ENCODE data around the gene ACRBP. TPM values are rescaled to one million over a fixed set of nuclear protein-coding genes. Genes with fewer than 3 reads are reported as not detected.
A peak's percentile ranks its signal among the peaks of the same experiment; 100 is the strongest.

The ACRBP gene
- total and polyA plus RNA-seq, 3 experiments from 2014 or later = 1.8 to 2.0 TPM; not detected in 1

GRCh38 chr12:6626654-6627283 lies 20.5 kb downstream of the ACRBP start:
- CTCF ChIA-PET = interaction anchor here (0.8 to 1.8 kb wide), 3 partner anchors 14 to 126 kb away, joined by 3 to 9 read pairs (median 3); partner anchors contain the start of gene MLF2
- H3K27me3 ChIP-seq (ENCODE audit: insufficient read depth, low read length, poor library complexity, severe bottlenecking) = no peaks in the 10 kb centered on the region
- Mint-ChIP-seq H3K27me3 (no peaks in the 10 kb centered on the region), H3K4me1 (peaks cover 32 to 52% (median 43%) of the 10 kb centered on the region in 3 donors), H3K36me3 (peaks cover 0 to 28% (median 0%) of the 10 kb centered on the region in 3 donors), H3K4me3 (peak overlapping the region; percentile 46 to 91 (median 85)), H3K9me3 (no peaks in the 10 kb centered on the region), H3K27ac (peak overlapping the region; percentile 55 to 96 (median 86))
- DNase-seq = peak in 1 of 5 donors; percentile 45
- H3K4me3 ChIP-seq (ENCODE audit: low read length) = peak overlapping the region; percentile 71
- H3K4me1 ChIP-seq (ENCODE audit: insufficient read depth, low read length) = peaks cover 35% of the 10 kb centered on the region
- peak overlapping the region; percentile 31 for H3K27ac ChIP-seq (ENCODE audit: low read depth, low read length)
- POLR2A ChIA-PET = interaction anchor here (1.4 kb wide), 1 partner anchor 9 kb away, joined by 3 read pairs; the partner anchor contains the start of gene LPAR5
- H3K36me3 ChIP-seq (ENCODE audit: insufficient read depth, low read length) = no peaks in the 10 kb centered on the region
- no peaks in the 10 kb centered on the region for H3K9me3 ChIP-seq (ENCODE audit: low read length)

- peaks cover 6 to 38% (median 18%) of the 10 kb centered on the region in 3 donors for H3K4me1 Mint-ChIP-seq
- H3K27me3 Mint-ChIP-seq = no peaks in the 10 kb centered on the region
- peaks cover 0 to 42% (median 9%) of the 10 kb centered on the region in 3 donors for H3K36me3 Mint-ChIP-seq
- Histone ChIP-seq H3K36me3 (ENCODE audit: insufficient read depth, low read length) (peaks cover 6% of the 10 kb centered on the region), H3K4me1 (ENCODE audit: insufficient read depth, low read length) (no peaks in the 10 kb centered on the region), H3K9me3 (ENCODE audit: low read length) (no peaks in the 10 kb centered on the region), H3K4me3 (ENCODE audit: low read length) (no peak overlapping the region), H3K27ac (ENCODE audit: low read depth, low read length) (no peak overlapping the region), H3K27me3 (ENCODE audit: insufficient read depth, low read length, poor library complexity, severe bottlenecking) (no peaks in the 10 kb centered on the region)
- DNase-seq = no peak
- H3K9me3 Mint-ChIP-seq = no peaks in the 10 kb centered on the region
- peak overlapping the region in 5 of 8 donors; percentile 46 to 85 (median 78) for H3K27ac Mint-ChIP-seq
- ChIA-PET POLR2A (interaction anchor here (1.1 to 1.8 kb wide), 3 partner anchors 13 to 68 kb away, joined by 3 to 11 read pairs (median 9); partner anchors contain the start of genes LPAR5 and ZNF384), CTCF (interaction anchor here (0.8 to 2.9 kb wide), 8 partner anchors 10 to 323 kb away, joined by 3 to 12 read pairs (median 6); partner anchors contain the start of genes C12orf57, MLF2, RNU7-1 and ZNF384)
- H3K4me3 Mint-ChIP-seq = peak overlapping the region in 4 of 7 donors; percentile 27 to 71 (median 42)
Observed at GRCh38 chr12:6620885-6621274, 26.4 kb downstream of the ACRBP start.

GRCh38 chr12:6620137-6620884 lies 26.9 kb downstream of the ACRBP start:
- H3K27ac Mint-ChIP-seq = peak overlapping the region in 4 of 8 donors; percentile 46 to 85 (median 77)
- DNase-seq = peak in 2 of 5 donors; percentile 50 to 62

GRCh38 chr12:6618483-6619225 lies 28.6 kb downstream of the ACRBP start:
- no peaks in the 10 kb centered on the region for H3K9me3 Mint-ChIP-seq
- peaks cover 13 to 40% (median 26%) of the 10 kb centered on the region in 3 donors for H3K4me1 Mint-ChIP-seq
- no peaks in the 10 kb centered on the region for H3K27me3 Mint-ChIP-seq
- Histone ChIP-seq H3K4me3 (ENCODE audit: low read length) (no peak overlapping the region), H3K27ac (ENCODE audit: low read depth, low read length) (no peak overlapping the region), H3K9me3 (ENCODE audit: low read length) (no peaks in the 10 kb centered on the region), H3K27me3 (ENCODE audit: insufficient read depth, low read length, poor library complexity, severe bottlenecking) (no peaks in the 10 kb centered on the region), H3K36me3 (ENCODE audit: insufficient read depth, low read length) (peaks cover 6% of the 10 kb centered on the region), H3K4me1 (ENCODE audit: insufficient read depth, low read length) (no peaks in the 10 kb centered on the region)
- peak overlapping the region in 6 of 8 donors; percentile 56 to 90 (median 81) for H3K27ac Mint-ChIP-seq
- CTCF ChIA-PET = interaction anchor here (0.7 to 2.6 kb wide), 9 partner anchors 9 to 80 kb away, joined by 3 to 8 read pairs (median 4); partner anchors contain the start of gene LPAR5
- H3K4me3 Mint-ChIP-seq = no peak overlapping the region
- POLR2A ChIA-PET = no interaction called here
- DNase-seq = no peak
- H3K36me3 Mint-ChIP-seq = peaks cover 0 to 32% (median 9%) of the 10 kb centered on the region in 3 donors

More at GRCh38 chr12:6620137-6620884, 26.9 kb downstream of the ACRBP start:
- Histone ChIP-seq H3K9me3 (ENCODE audit: low read length) (no peaks in the 10 kb centered on the region), H3K27ac (ENCODE audit: low read depth, low read length) (no peak overlapping the region), H3K4me3 (ENCODE audit: low read length) (no peak overlapping the region), H3K4me1 (ENCODE audit: insufficient read depth, low read length) (no peaks in the 10 kb centered on the region), H3K36me3 (ENCODE audit: insufficient read depth, low read length) (peaks cover 6% of the 10 kb centered on the region), H3K27me3 (ENCODE audit: insufficient read depth, low read length, poor library complexity, severe bottlenecking) (no peaks in the 10 kb centered on the region)
- Mint-ChIP-seq H3K36me3 (peaks cover 0 to 42% (median 9%) of the 10 kb centered on the region in 3 donors), H3K4me3 (peak overlapping the region in 3 of 7 donors; percentile 27 to 71 (median 55)), H3K27me3 (no peaks in the 10 kb centered on the region), H3K9me3 (no peaks in the 10 kb centered on the region), H3K4me1 (peaks cover 6 to 38% (median 18%) of the 10 kb centered on the region in 3 donors)
- POLR2A ChIA-PET = interaction anchor here (1.1 to 1.8 kb wide), 3 partner anchors 12 to 69 kb away, joined by 3 to 11 read pairs (median 9); partner anchors contain the start of genes LPAR5 and ZNF384
- CTCF ChIA-PET = interaction anchor here (0.7 to 2.9 kb wide), 11 partner anchors 9 to 133 kb away, joined by 3 to 12 read pairs (median 4); partner anchors contain the start of genes MLF2 and ZNF384

- H3K9me3 Mint-ChIP-seq = no peaks in the 10 kb centered on the region
- Histone ChIP-seq H3K36me3 (ENCODE audit: insufficient read depth, low read length) (peaks cover 6% of the 10 kb centered on the region), H3K4me3 (ENCODE audit: low read length) (no peak overlapping the region), H3K9me3 (ENCODE audit: low read length) (no peaks in the 10 kb centered on the region), H3K27me3 (ENCODE audit: insufficient read depth, low read length, poor library complexity, severe bottlenecking) (no peaks in the 10 kb centered on the region), H3K27ac (ENCODE audit: low read depth, low read length) (no peak overlapping the region), H3K4me1 (ENCODE audit: insufficient read depth, low read length) (peaks cover 24% of the 10 kb centered on the region)
- peak overlapping the region in 7 of 8 donors; percentile 24 to 94 (median 85) for H3K27ac Mint-ChIP-seq
- no peaks in the 10 kb centered on the region for H3K27me3 Mint-ChIP-seq
- H3K4me1 Mint-ChIP-seq = peaks cover 36 to 56% (median 45%) of the 10 kb centered on the region in 3 donors
- peaks cover 0 to 20% (median 6%) of the 10 kb centered on the region in 3 donors for H3K36me3 Mint-ChIP-seq
- ChIA-PET POLR2A (interaction anchor here (0.6 to 1.0 kb wide), 4 partner anchors 10 to 71 kb away, joined by 3 to 5 read pairs (median 4); no protein-coding TSS in a partner anchor), CTCF (no interaction called here)
- H3K4me3 Mint-ChIP-seq = no peak overlapping the region
- no peak for DNase-seq
Observed at GRCh38 chr12:6615802-6616201, 31.4 kb downstream of the ACRBP start.

- H3K36me3 ChIP-seq (ENCODE audit: insufficient read depth, low read length) = peaks cover 4% of the 10 kb centered on the region
- H3K4me3 ChIP-seq (ENCODE audit: low read length) = no peak overlapping the region
- H3K27ac Mint-ChIP-seq = peak overlapping the region; percentile 39 to 93 (median 88)
- H3K9me3 Mint-ChIP-seq = no peaks in the 10 kb centered on the region
- H3K4me3 Mint-ChIP-seq = peak overlapping the region in 2 of 7 donors; percentile 25 to 36
- H3K4me1 Mint-ChIP-seq = peaks cover 36 to 58% (median 47%) of the 10 kb centered on the region in 3 donors
- H3K36me3 Mint-ChIP-seq = peaks cover 0 to 12% (median 6%) of the 10 kb centered on the region in 3 donors
- ChIA-PET CTCF (interaction anchor here (0.9 to 2.7 kb wide), 6 partner anchors 46 to 210 kb away, joined by 3 to 8 read pairs (median 3); partner anchors contain the start of gene ZNF384), POLR2A (interaction anchor here (0.7 to 1.2 kb wide), 2 partner anchors 75 to 1356 kb away, joined by 4 to 5 read pairs; partner anchors contain the start of gene ZNF384)
- H3K27me3 Mint-ChIP-seq = no peaks in the 10 kb centered on the region
- DNase-seq = no peak
- no peaks in the 10 kb centered on the region for H3K27me3 ChIP-seq (ENCODE audit: insufficient read depth, low read length, poor library complexity, severe bottlenecking)
- H3K9me3 ChIP-seq (ENCODE audit: low read length) = no peaks in the 10 kb centered on the region
- peaks cover 24% of the 10 kb centered on the region for H3K4me1 ChIP-seq (ENCODE audit: insufficient read depth, low read length)
- peak overlapping the region; percentile 67 for H3K27ac ChIP-seq (ENCODE audit: low read depth, low read length)
Observed at GRCh38 chr12:6614513-6615172, 32.6 kb downstream of the ACRBP start.
